H9 (cell line): ENCODE results near the gene KIAA1671. TPM values are rescaled to one million over a fixed set of nuclear protein-coding genes. Genes with fewer than 3 reads are reported as not detected.

Experiments used
- DNase-seq: peaks from one replicate; pipeline ENCODE4 v3.0.0-alpha.2; 2017
- H2AFZ ChIP-seq: one replicate; pipeline ENCODE4 v1.6.1; 2013; ENCODE audit warnings: mild to moderate bottlenecking, low read length, control low read depth, moderate library complexity
- H2AK5ac ChIP-seq: 2 replicates; pipeline ENCODE4 v1.6.1; 2013; ENCODE audit warnings: low read length, control low read depth, mixed read lengths; ENCODE audit not compliant: insufficient read length
- H2BK120ac ChIP-seq: one replicate; pipeline ENCODE4 v1.6.1; 2013; ENCODE audit warnings: low read depth, mild to moderate bottlenecking, low read length, control low read depth, inconsistent platforms; ENCODE audit not compliant: poor library complexity, severe bottlenecking
- H2BK12ac ChIP-seq: 2 replicates; pipeline ENCODE4 v1.6.1; 2013; ENCODE audit warnings: low read length, control low read depth, mixed read lengths, low read depth; ENCODE audit not compliant: insufficient read length
- H2BK15ac ChIP-seq: 2 replicates; pipeline ENCODE4 v1.6.1; 2013; ENCODE audit warnings: low read depth, low read length, control low read depth
- H2BK20ac ChIP-seq: one replicate; pipeline ENCODE4 v1.6.1; 2013; ENCODE audit warnings: low read depth, mild to moderate bottlenecking, low read length, control low read depth, inconsistent platforms; ENCODE audit not compliant: poor library complexity, severe bottlenecking
- H2BK5ac ChIP-seq: 2 replicates; pipeline ENCODE4 v1.6.1; 2013; ENCODE audit warnings: low read length, control low read depth, mixed read lengths; ENCODE audit not compliant: insufficient read length
- H3K14ac ChIP-seq: 2 replicates; pipeline ENCODE4 v1.6.1; 2013; ENCODE audit warnings: low read length, control low read depth; ENCODE audit not compliant: insufficient read depth
- H3K18ac ChIP-seq: 2 replicates; pipeline ENCODE4 v1.6.1; 2013; ENCODE audit warnings: low read depth, mild to moderate bottlenecking, mixed read lengths, low read length, control low read depth; ENCODE audit not compliant: insufficient read length
- H3K23ac ChIP-seq: 2 replicates; pipeline ENCODE4 v1.6.1; 2013; ENCODE audit warnings: low read length, control low read depth, mixed read lengths, low read depth; ENCODE audit not compliant: insufficient read length
- H3K23me2 ChIP-seq: 2 replicates; pipeline ENCODE4 v1.6.1; 2013; ENCODE audit warnings: low read depth, mild to moderate bottlenecking, mixed read lengths, low read length, control low read depth; ENCODE audit not compliant: insufficient read length, poor library complexity, severe bottlenecking
- H3K27ac ChIP-seq: 2 replicates; pipeline ENCODE4 v1.5.1; 2013; ENCODE audit warnings: low read length, control low read depth, mixed read lengths, low read depth; ENCODE audit not compliant: insufficient read length
- H3K27me3 ChIP-seq: 2 replicates; pipeline ENCODE4 v1.6.1; 2013; ENCODE audit warnings: low read length, control low read depth, inconsistent platforms; ENCODE audit not compliant: insufficient read depth
- H3K4ac ChIP-seq: 2 replicates; pipeline ENCODE4 v1.6.1; 2013; ENCODE audit warnings: low read depth, mild to moderate bottlenecking, control low read depth, inconsistent platforms, low read length, moderate library complexity
- H3K4me1 ChIP-seq: 2 replicates; pipeline ENCODE4 v1.6.1; 2013; ENCODE audit warnings: low read length, control low read depth, inconsistent platforms; ENCODE audit not compliant: insufficient read depth
- H3K4me2 ChIP-seq: 2 replicates; pipeline ENCODE4 v1.6.1; 2013; ENCODE audit warnings: low read length, control low read depth, mixed read lengths; ENCODE audit not compliant: insufficient read length, insufficient read depth
- H3K56ac ChIP-seq: 2 replicates; pipeline ENCODE4 v1.6.1; 2013; ENCODE audit warnings: low read depth, mild to moderate bottlenecking, mixed read lengths, low read length, control low read depth; ENCODE audit not compliant: insufficient read length
- H3K79me1 ChIP-seq: 2 replicates; pipeline ENCODE4 v1.6.1; 2013; ENCODE audit warnings: low read depth, mild to moderate bottlenecking, moderate library complexity, low read length, control low read depth, inconsistent platforms; ENCODE audit not compliant: insufficient read depth, poor library complexity, severe bottlenecking
- H3K79me2 ChIP-seq: 2 replicates; pipeline ENCODE4 v1.6.1; 2013; ENCODE audit warnings: low read length, control low read depth, inconsistent platforms; ENCODE audit not compliant: insufficient read depth
- H3K9ac ChIP-seq: 2 replicates; pipeline ENCODE4 v1.6.1; 2013; ENCODE audit warnings: low read length, control low read depth, mixed read lengths; ENCODE audit not compliant: insufficient read length; ENCODE audit errors: extremely low read depth
- H3K9me3 ChIP-seq: one replicate; pipeline ENCODE4 v1.6.1; 2013; ENCODE audit warnings: low read depth, low read length, inconsistent platforms; ENCODE audit not compliant: control insufficient read depth
- H3T11ph ChIP-seq: one replicate; pipeline ENCODE4 v1.6.1; 2013; ENCODE audit warnings: mild to moderate bottlenecking, low read length, control low read depth, inconsistent platforms
- H4K20me1 ChIP-seq: one replicate; pipeline ENCODE4 v1.6.1; 2013; ENCODE audit not compliant: control insufficient read depth, insufficient read length, insufficient read depth
- H4K5ac ChIP-seq: 2 replicates; pipeline ENCODE4 v1.6.1; 2013; ENCODE audit warnings: low read depth, mild to moderate bottlenecking, mixed read lengths, low read length, control low read depth; ENCODE audit not compliant: insufficient read length
- H4K8ac ChIP-seq: replicated peaks from 2 replicates; pipeline ENCODE4 v1.6.1; 2013; ENCODE audit warnings: low read length, control low read depth, mixed read lengths, low read depth; ENCODE audit not compliant: insufficient read length
- H4K91ac ChIP-seq: 2 replicates; pipeline ENCODE4 v1.6.1; 2013; ENCODE audit warnings: low read depth, mild to moderate bottlenecking, moderate library complexity, mixed read lengths, low read length, control low read depth; ENCODE audit not compliant: insufficient read length
- H3K27ac Mint-ChIP-seq, 3 experiments: 2 replicates in 2 of 3; 3 replicates in 1 of 3; pipeline ENCODE4 v1.8.0; 2020 to 2021; ENCODE audit warnings: mixed read lengths in 3 of 3, mild to moderate bottlenecking in 1 of 3, moderate library complexity in 1 of 3
- H3K27me3 Mint-ChIP-seq: 2 replicates; pipeline ENCODE4 v1.8.0; 2021; ENCODE audit warnings: low read depth, mild to moderate bottlenecking, moderate library complexity, mixed read lengths
- H3K36me3 Mint-ChIP-seq, 3 experiments: 2 replicates in 2 of 3; 3 replicates in 1 of 3; pipeline ENCODE4 v1.8.0; 2020 to 2021; ENCODE audit warnings: low read depth in 3 of 3, mixed read lengths in 3 of 3; ENCODE audit not compliant: insufficient read depth in 1 of 3
- H3K4me1 Mint-ChIP-seq, 2 experiments: 2 replicates each; pipeline ENCODE4 v1.8.0; 2020; ENCODE audit warnings: mixed read lengths in 2 of 2
- H3K4me3 Mint-ChIP-seq, 2 experiments: 2 replicates in 1 of 2; 3 replicates in 1 of 2; pipeline ENCODE4 v1.8.0; 2020 to 2021; ENCODE audit warnings: mild to moderate bottlenecking in 2 of 2, mixed read lengths in 2 of 2, moderate library complexity in 1 of 2
- H3K9me3 Mint-ChIP-seq, 2 experiments: 2 replicates in 1 of 2; 3 replicates in 1 of 2; pipeline ENCODE4 v1.8.0; 2020; ENCODE audit warnings: mild to moderate bottlenecking in 2 of 2, mixed read lengths in 2 of 2, moderate library complexity in 1 of 2
- WGBS: extraction: QIAGEN DNeasy Blood & Tissue Kit; methylation state at CpG from one replicate; pipeline ENCODE4 v1.1.7; 2013; ENCODE audit warnings: missing lambda C conversion rate, low lambda C conversion rate, mixed read lengths; ENCODE audit not compliant: insufficient read length; ENCODE audit errors: extremely low coverage; 5-methylcytosine and 5-hydroxymethylcytosine counted together
- total RNA-seq: library from RNA; stranded (reverse); gene quantifications from 2 replicates; pipeline ENCODE4 v1.2.1, GENCODE V29; 2021
- TF ChIP-seq, protein P1 (sequence below): fragments of 200-600 bp; sonication (generic); conservative IDR thresholded peaks from 3 replicates; pipeline ENCODE4 v1.8.0; 2021; ENCODE audit warnings: antibody characterized with exemption, mild to moderate bottlenecking

Gene KIAA1671
- total RNA-seq, 1 experiment from 2014 or later: 22.6 TPM

DNA sequence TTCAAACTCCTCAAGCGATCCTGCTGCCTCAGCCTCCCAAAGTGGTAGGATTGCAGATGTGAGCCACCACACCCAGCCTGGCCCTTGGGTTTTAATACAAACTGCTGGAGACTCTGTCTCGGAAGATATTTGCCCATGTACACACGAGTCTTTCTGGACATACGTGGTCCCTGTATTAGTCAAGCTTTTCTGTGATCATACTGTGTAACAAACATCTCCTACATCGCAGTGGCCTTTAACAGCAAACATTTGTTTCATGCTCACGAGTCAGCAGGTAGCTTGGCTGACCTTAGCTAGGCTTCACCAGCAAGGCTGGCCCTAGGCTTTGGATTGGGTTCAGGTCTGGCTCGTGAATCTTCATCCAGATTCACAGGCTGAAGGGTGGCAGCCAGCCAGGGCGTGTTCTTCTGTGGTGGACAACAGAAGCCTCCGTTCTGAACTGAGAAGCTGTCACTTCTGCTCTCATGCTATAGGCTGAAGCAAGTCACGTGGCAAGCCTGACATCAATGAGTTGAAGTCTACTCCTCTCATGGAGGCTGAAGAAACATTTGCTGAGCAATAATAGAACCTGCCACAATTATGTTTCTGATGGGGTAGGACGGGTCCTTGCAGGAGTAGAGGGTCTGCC, 8.8 kb downstream of the KIAA1671 start:
- no peak overlapping the region for H3K14ac ChIP-seq
- H2BK120ac ChIP-seq: no peak overlapping the region
- H4K20me1 ChIP-seq: no peaks in the 10 kb centered on the region
- no peaks in the 10 kb centered on the region for H3K27me3 Mint-ChIP-seq
- H3K79me2 ChIP-seq: no peaks in the 10 kb centered on the region
- no peak overlapping the region for H3K4me3 Mint-ChIP-seq
- no peak overlapping the region for H4K91ac ChIP-seq
- no peak overlapping the region for H3K9ac ChIP-seq
- H3K4me2 ChIP-seq: no peak overlapping the region
- H3K23me2 ChIP-seq: no peaks in the 10 kb centered on the region
- no peak overlapping the region for H4K8ac ChIP-seq
- H3K27ac Mint-ChIP-seq: peak overlapping the region in 1 of 3 experiments; percentile 59; a peak in 1 of 7 replicates
- no CpG with 5 or more reads among the region's 11 CpGs for WGBS
- DNase-seq: no peak
- no peaks in the 10 kb centered on the region for H3K27me3 ChIP-seq
- H4K5ac ChIP-seq: no peak overlapping the region
- H3K9me3 ChIP-seq: no peaks in the 10 kb centered on the region
- H3K18ac ChIP-seq: no peak overlapping the region
- no peaks in the 10 kb centered on the region for H3K9me3 Mint-ChIP-seq
- H2BK12ac ChIP-seq: no peak overlapping the region
- no peak overlapping the region for H3K4ac ChIP-seq
- H3K79me1 ChIP-seq: no peaks in the 10 kb centered on the region
- H3K56ac ChIP-seq: no peak overlapping the region
- H3T11ph ChIP-seq: no peak overlapping the region
- peaks cover 10 to 15% of the 10 kb centered on the region in 2 experiments for H3K4me1 Mint-ChIP-seq
- no peak overlapping the region for H2AK5ac ChIP-seq
- TF ChIP-seq, protein P1, sequence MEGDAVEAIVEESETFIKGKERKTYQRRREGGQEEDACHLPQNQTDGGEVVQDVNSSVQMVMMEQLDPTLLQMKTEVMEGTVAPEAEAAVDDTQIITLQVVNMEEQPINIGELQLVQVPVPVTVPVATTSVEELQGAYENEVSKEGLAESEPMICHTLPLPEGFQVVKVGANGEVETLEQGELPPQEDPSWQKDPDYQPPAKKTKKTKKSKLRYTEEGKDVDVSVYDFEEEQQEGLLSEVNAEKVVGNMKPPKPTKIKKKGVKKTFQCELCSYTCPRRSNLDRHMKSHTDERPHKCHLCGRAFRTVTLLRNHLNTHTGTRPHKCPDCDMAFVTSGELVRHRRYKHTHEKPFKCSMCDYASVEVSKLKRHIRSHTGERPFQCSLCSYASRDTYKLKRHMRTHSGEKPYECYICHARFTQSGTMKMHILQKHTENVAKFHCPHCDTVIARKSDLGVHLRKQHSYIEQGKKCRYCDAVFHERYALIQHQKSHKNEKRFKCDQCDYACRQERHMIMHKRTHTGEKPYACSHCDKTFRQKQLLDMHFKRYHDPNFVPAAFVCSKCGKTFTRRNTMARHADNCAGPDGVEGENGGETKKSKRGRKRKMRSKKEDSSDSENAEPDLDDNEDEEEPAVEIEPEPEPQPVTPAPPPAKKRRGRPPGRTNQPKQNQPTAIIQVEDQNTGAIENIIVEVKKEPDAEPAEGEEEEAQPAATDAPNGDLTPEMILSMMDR: no peak
- H3K4me1 ChIP-seq: no peaks in the 10 kb centered on the region; the same call in 1 of the 2 replicates
- no peak overlapping the region for H2BK15ac ChIP-seq
- no peak overlapping the region for H3K27ac ChIP-seq
- H2AFZ ChIP-seq: no peak overlapping the region
- no peak overlapping the region for H2BK5ac ChIP-seq
- H2BK20ac ChIP-seq: no peak overlapping the region
- no peak overlapping the region for H3K23ac ChIP-seq
- peaks cover 0 to 12% (median under 1%) of the 10 kb centered on the region in 3 experiments; a peak in 4 of 7 replicates for H3K36me3 Mint-ChIP-seq
